Retinal pigment epithelial cell (primary cell): ENCODE results near the gene NECAP2.

Experiments used
- DNase-seq: peaks from one replicate; pipeline ENCODE4 v3.0.0-alpha.2; 2010; ENCODE audit warnings: low read depth
- H3K4me3 ChIP-seq: 2 replicates; pipeline ENCODE4 v1.5.1; 2011; ENCODE audit warnings: mild to moderate bottlenecking, low read length, control low read depth, moderate library complexity
- CTCF ChIP-seq: conservative IDR thresholded peaks from 2 replicates; pipeline ENCODE4 v1.5.1; 2011; ENCODE audit warnings: low read depth, low read length, control low read depth, inconsistent platforms

Gene NECAP2

DNA sequence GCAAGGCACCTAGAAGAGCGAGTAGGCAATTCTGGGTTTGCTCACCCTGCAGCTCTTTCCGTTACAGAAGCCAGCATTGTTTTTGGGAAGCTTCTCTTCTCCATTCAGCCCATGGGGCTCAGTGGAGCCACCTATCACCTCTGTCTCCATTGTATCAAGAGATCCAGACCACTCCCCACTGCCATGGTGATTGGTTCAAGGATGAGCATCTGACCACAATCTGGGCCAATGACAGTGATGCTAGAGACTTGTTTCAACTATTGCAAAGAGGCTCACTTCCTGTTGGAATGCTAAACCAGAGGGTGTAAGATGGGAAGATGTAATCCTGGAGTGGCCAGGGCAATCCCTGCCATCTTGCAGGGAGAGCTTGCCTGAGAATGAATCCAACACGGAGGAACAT is 9.9 kb upstream of the NECAP2 start:
- no peak overlapping the region for H3K4me3 ChIP-seq
- TF ChIP-seq CTCF = no peak
- DNase-seq = no peak

DNA sequence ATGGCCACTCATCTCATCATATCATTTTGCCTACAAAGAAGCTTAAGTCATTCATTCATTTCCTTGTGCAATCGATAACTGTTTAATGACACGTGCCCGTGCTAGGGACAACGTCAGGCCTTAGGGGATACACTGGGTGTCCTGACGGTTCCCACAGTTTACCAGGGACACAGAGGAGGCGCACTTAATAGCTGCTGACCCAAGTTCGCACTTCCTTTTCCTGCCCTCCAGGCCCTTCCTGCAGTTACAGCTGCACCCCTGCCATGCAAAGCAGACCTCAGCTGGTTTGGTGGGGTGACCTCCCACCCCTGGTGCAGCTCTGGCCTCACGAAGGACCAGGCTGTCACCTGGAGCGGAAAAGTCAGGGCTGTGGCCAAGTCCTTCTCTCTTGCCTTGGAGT is 7.5 kb upstream of the NECAP2 start:
- no peak for DNase-seq
- H3K4me3 ChIP-seq = no peak overlapping the region
- TF ChIP-seq CTCF = no peak

- H3K4me3 ChIP-seq = no peak overlapping the region
- no peak for DNase-seq
- TF ChIP-seq CTCF = no peak
Observed at GRCh38 chr1:16434007-16434406, 6.5 kb upstream of the NECAP2 start.

- no peak for TF ChIP-seq CTCF
- H3K4me3 ChIP-seq = no peak overlapping the region
- DNase-seq = no peak
Observed at GRCh38 chr1:16434501-16434900, 6.0 kb upstream of the NECAP2 start.

DNA sequence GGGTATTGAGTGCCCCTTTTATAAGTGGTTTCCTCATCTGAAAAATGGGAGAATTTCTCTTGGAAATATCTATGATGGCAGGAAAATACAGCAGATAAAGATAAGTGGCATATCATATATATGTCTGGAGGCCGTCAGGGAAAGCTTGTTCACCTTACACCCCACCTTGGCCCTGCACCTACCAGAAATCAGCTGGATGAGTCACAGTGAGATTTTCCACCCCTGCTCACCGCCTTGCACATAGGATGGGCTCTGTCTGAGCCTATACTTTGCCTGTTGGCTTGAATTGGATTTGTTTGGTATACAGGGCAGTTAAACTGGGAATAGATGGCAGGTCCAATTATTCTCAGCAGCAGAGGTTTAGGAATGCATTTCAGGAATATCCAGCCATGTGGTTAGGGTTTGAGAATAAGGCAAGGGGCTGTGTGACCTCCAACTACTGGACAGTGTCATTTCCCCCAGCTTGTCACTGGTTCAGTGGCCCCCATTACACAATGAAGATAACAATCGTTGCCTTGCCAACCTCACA is 3.5 kb upstream of the NECAP2 start, which contains the start of gene SPATA21:
Gene SPATA21, minus strand, starts transcription at position 479 of the 529 bp plus-strand sequence. CDS start 6,053 bp downstream, outside the sequence.
- TF ChIP-seq CTCF = no peak

DNA sequence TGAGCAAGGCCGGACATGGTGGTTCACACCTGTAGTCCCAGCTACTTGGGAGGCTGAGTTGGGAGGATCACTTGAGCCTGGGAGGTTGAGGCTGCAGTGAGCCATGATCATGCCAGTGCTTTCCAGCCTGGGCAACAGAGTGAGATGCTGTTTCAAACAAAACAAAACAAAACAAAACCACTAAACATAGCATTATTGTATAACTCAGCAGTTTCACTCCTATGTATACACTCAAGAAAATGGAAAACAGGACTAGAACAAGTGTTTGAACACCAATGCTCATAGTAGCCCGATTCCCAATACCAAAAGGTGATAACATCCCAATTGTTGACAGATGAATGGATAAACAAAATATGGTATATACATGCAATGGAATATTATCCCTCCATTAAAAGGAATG is 2.0 kb upstream of the NECAP2 start:
- DNase-seq = no peak
- no peak for TF ChIP-seq CTCF
- no peak overlapping the region for H3K4me3 ChIP-seq

More for the DNA sequence above, 3.5 kb upstream of the NECAP2 start, which contains the start of gene SPATA21:
- no peak within 1 kb of the TSS for H3K4me3 ChIP-seq
- DNase-seq = no peak

- DNase-seq = no peak
- H3K4me3 ChIP-seq = no peak overlapping the region
- TF ChIP-seq CTCF = no peak
Observed at GRCh38 chr1:16438924-16439323, 1.6 kb upstream of the NECAP2 start.
